Kasumi-1 (cell line): ENCODE measurements around the gene FSD1L.
A peak's percentile ranks its signal among the peaks of the same experiment; 100 is the strongest.

Source experiments
- DNase-seq, 2 experiments: peaks; one replicate each; lab custom pipeline; 2025; lab: John Stamatoyannopoulos, UW

FSD1L gene

GRCh38 chr9:105436783-105437182, 11.1 kb upstream of the FSD1L start:
- DNase-seq = no peak

GRCh38 chr9:105437704-105438103, 10.1 kb upstream of the FSD1L start:
- no peak for DNase-seq

- DNase-seq = no peak
Observed at GRCh38 chr9:105438141-105438806, 9.6 kb upstream of the FSD1L start.

- no peak for DNase-seq
Observed at GRCh38 chr9:105439428-105439827, 8.4 kb upstream of the FSD1L start.

- no peak for DNase-seq
Observed at GRCh38 chr9:105441616-105442160, 6.1 kb upstream of the FSD1L start.

- DNase-seq = no peak
Observed at GRCh38 chr9:105443121-105443520, 4.7 kb upstream of the FSD1L start.

- DNase-seq = no peak
Observed at GRCh38 chr9:105444130-105444529, 3.7 kb upstream of the FSD1L start.

DNA sequence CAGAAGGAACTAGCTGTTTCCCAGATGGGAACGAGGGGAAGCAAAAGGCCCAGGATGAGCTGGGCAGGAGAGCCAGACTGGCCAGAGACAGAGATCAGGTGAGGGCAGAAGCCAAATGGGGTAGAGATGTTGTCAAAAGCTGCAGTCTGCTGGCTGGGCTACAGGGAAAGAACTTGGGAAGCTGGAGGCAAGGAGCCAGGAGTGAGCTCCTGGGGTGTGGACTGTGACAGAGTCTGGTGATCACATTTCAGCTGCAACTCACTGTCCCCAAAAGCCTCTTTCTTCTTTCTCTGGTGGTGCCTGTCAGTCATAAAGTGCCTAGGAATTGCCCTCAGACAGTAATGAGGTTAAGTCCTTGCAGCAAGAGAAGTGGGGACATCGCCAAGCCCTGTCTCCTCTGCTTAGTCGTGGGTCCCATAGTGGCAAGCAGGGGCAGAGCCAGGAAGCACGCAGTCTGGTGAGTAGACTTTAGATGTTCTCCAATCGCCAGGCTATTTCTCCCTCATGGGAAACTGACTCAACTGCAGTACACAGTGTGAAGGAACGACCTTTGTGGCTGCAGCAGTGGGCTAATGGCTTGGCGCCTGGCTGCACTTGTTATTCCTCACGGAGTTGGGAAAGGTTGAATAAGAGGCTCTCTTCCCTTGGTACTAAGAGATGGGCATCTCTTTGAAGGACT, 2.5 kb upstream of the FSD1L start:
- no peak for DNase-seq

- DNase-seq = no peak
Observed at GRCh38 chr9:105447386-105447813, 434 bp upstream of the FSD1L start.

DNA sequence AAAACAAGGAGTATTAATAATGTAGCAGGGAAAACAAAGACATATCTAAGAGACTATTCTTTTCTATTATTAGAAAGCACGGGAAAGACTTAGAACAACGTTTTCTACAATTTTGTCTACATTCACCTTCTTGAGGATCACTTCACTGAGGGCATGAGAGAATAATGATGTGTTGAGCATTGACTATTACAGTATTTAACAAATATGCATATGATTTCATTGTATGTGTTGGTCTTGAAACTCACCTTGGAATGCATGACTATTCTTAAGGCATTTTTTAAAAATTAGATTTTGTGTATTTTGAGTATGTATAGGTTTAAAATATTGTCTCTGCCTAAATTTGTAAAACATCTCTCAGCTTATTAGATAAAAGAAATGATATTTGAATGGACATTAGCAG, 1.2 kb downstream of the FSD1L start:
- DNase-seq = no peak

GRCh38 chr9:105452185-105452584, 4.4 kb downstream of the FSD1L start:
- DNase-seq = no peak

GRCh38 chr9:105455836-105456475, 8.1 kb downstream of the FSD1L start:
- no peak for DNase-seq

GRCh38 chr9:105457560-105458294, 9.9 kb downstream of the FSD1L start:
- DNase-seq = no peak

GRCh38 chr9:105458404-105458803, 10.6 kb downstream of the FSD1L start:
- no peak for DNase-seq

- no peak for DNase-seq
Observed at GRCh38 chr9:105459336-105459735, 11.5 kb downstream of the FSD1L start.

GRCh38 chr9:105466898-105467455, 19.1 kb downstream of the FSD1L start:
- DNase-seq = no peak

- DNase-seq = no peak
Observed at GRCh38 chr9:105468875-105469274, 21.0 kb downstream of the FSD1L start.

- DNase-seq = no peak
Observed at GRCh38 chr9:105473221-105473620, 25.4 kb downstream of the FSD1L start.

DNA sequence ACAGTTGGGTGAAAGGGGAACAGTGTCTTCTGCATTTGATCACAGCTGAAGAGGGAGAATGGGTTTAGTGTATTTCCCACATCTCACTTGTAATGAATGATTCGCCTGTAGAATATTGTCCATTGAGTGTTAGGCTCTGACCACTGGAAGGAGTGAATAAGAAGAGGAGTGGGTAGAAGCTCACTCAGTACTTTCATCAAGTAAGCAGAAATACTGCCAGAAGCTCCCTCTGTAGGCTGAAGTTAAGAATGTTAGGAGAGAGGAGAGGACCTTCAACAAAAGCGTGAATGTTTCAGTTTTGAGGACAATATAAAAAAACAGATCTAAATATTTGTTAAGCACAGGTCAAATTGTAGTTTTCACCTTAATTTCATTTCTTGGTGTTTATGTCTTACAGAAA, 27.5 kb downstream of the FSD1L start:
- DNase-seq = peak; percentile 7 to 60

GRCh38 chr9:105479846-105480245, 32.0 kb downstream of the FSD1L start:
- DNase-seq = no peak

DNA sequence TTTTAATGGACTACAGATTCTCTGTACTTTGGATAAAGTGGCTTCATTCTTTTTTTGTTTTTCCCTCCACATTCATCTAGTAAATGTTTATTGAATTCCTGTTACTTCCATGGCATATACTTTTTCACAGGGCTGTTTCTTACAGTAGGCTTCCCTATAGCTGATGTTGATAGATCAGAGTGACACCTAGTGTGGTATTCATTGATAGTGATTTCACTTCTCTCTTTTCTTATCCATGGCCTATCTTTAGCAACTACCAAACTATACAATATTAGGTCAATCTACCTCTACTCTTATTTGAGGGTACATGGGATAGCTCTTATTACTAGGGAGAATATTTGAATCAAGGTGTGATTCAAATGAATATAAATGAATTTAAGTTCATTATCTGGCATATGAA, 35.8 kb downstream of the FSD1L start:
- DNase-seq = no peak

GRCh38 chr9:105484226-105484625, 36.4 kb downstream of the FSD1L start:
- no peak for DNase-seq
